ENCODE measurements around the gene ENO3. TPM values are rescaled to one million over a fixed set of nuclear protein-coding genes. Genes with fewer than 3 reads are reported as not detected.
A peak's percentile ranks its signal among the peaks of the same experiment; 100 is the strongest.
"Not testable (repeated sequence)": the region's sequence is repeated elsewhere in the genome, so short reads cannot be mapped to it uniquely, and the experiment has no call there.

Gene ENO3
- 1 to 10 TPM; 4.9 to 7.3 TPM for total RNA-seq
- polyA plus RNA-seq (ENCODE audit: insufficient read length in 2 of 2) = 10 to 100 TPM in 1 of 2 donors, 1 to 10 TPM in 1; 8.1 to 17.1 TPM
- long read RNA-seq, donor 1, partial matches to known transcripts = 0 of 2 reads
- long read RNA-seq, donor 1, other reads (novel, unspliced or antisense) = 0 of 2 reads
- long read RNA-seq, donor 2, partial matches to known transcripts = 428 of 442 reads
- long read RNA-seq, donor 2, other reads (novel, unspliced or antisense) = 13 of 442 reads
- long read RNA-seq, donor 3, partial matches to known transcripts = 0 of 3 reads
- long read RNA-seq, donor 3, other reads (novel, unspliced or antisense) = 0 of 3 reads
- long read RNA-seq, donor 4, transcript ENO3-216 (3 exons, 726 nt) = major isoform, 11 of 14 reads
- long read RNA-seq, donor 4, partial matches to known transcripts = 0 of 14 reads
- long read RNA-seq, donor 4, other reads (novel, unspliced or antisense) = 0 of 14 reads

- Histone ChIP-seq H3K4me3 (ENCODE audit: low read depth, low read length) (peak within 1 kb of the TSS; percentile 38), H3K27me3 (ENCODE audit: control insufficient read depth, insufficient read depth, low read length) (peaks cover 10% of the 10 kb centered on the region), H3K4me1 (ENCODE audit: control insufficient read depth, insufficient read depth, low read length) (peaks cover 21% of the 10 kb centered on the region), H3K9me3 (ENCODE audit: control insufficient read depth, insufficient read depth, low read length) (no peaks in the 10 kb centered on the region), H3K27ac (ENCODE audit: low read depth, low read length) (peak within 1 kb of the TSS; percentile 69), H3K36me3 (ENCODE audit: control insufficient read depth, insufficient read depth, low read length) (peaks cover 1% of the 10 kb centered on the region)
- WGBS (ENCODE audit: insufficient coverage) = 48% methylated on average over 4 of the region's 7 CpGs
- no peak for DNase-seq (ENCODE audit: low read depth in 4 of 6, low spot score in 6 of 6)
Measured at GRCh38 chr17:4950746-4951204, at the start of gene ENO3. TSS of gene ENO3 (plus strand) at chr17:4951119. CDS start at chr17:4951830, 711 bp downstream.

GRCh38 chr17:4901648-4902344 is 49.1 kb upstream of the ENO3 start:
- Histone ChIP-seq H3K27me3 (ENCODE audit: control insufficient read depth, insufficient read depth, low read length) (peaks cover 41% of the 10 kb centered on the region), H3K4me1 (ENCODE audit: control insufficient read depth, insufficient read depth, low read length) (peaks cover 52% of the 10 kb centered on the region), H3K27ac (ENCODE audit: low read depth, low read length) (no peak overlapping the region), H3K9me3 (ENCODE audit: control insufficient read depth, insufficient read depth, low read length) (no peaks in the 10 kb centered on the region), H3K36me3 (ENCODE audit: control insufficient read depth, insufficient read depth, low read length) (peaks cover 42% of the 10 kb centered on the region), H3K4me3 (ENCODE audit: low read depth, low read length) (no peak overlapping the region)
- DNase-seq (ENCODE audit: low read depth in 4 of 6, low spot score in 6 of 6) = peak in 2 of 6 donors; percentile 39 to 41
- WGBS (ENCODE audit: insufficient coverage) = 48% methylated on average over 39 of the region's 48 CpGs

DNA sequence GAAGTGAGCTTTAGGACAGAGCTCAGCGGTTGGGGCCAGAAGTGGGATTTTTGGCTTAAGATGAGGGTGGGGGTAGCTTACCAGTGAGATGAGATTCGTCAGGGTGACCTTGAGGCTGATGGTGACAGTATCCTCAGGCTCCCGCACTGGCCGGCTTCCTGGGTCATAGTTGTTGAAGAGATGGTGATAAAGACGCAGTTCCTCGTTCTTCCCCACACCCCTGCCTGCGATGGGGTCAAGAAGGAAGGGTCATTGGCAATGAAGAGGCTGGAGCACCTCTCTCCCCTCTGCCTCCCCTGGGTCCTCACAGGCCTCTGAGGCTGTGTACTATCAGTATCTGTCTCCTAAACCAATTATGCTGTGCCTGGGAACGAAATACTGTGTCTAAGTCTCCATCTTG is 48.4 kb upstream of the ENO3 start:
- peaks cover 34% of the 10 kb centered on the region for H3K36me3 ChIP-seq (ENCODE audit: control insufficient read depth, insufficient read depth, low read length)
- no peak overlapping the region for H3K27ac ChIP-seq (ENCODE audit: low read depth, low read length)
- no peak for DNase-seq (ENCODE audit: low read depth in 4 of 6, low spot score in 6 of 6)
- no peaks in the 10 kb centered on the region for H3K9me3 ChIP-seq (ENCODE audit: control insufficient read depth, insufficient read depth, low read length)
- no peak overlapping the region for H3K4me3 ChIP-seq (ENCODE audit: low read depth, low read length)
- H3K4me1 ChIP-seq (ENCODE audit: control insufficient read depth, insufficient read depth, low read length) = peaks cover 52% of the 10 kb centered on the region
- 76% methylated on average over 4 of the region's 8 CpGs for WGBS (ENCODE audit: insufficient coverage)
- H3K27me3 ChIP-seq (ENCODE audit: control insufficient read depth, insufficient read depth, low read length) = peaks cover 41% of the 10 kb centered on the region

GRCh38 chr17:4903051-4903818 is 47.7 kb upstream of the ENO3 start, which contains the start of gene CHRNE:
TSS of gene CHRNE (minus strand) at chr17:4903098. CDS start at chr17:4903063, 35 bp downstream.
- no peaks in the 10 kb centered on the region for H3K9me3 ChIP-seq (ENCODE audit: control insufficient read depth, insufficient read depth, low read length)
- H3K4me3 ChIP-seq (ENCODE audit: low read depth, low read length) = no peak within 1 kb of the TSS
- peaks cover 40% of the 10 kb centered on the region for H3K27me3 ChIP-seq (ENCODE audit: control insufficient read depth, insufficient read depth, low read length)
- 32% methylated on average over 7 of the region's 10 CpGs for WGBS (ENCODE audit: insufficient coverage)
- peak in 5 of 6 donors; percentile 64 to 96 (median 71) for DNase-seq (ENCODE audit: low read depth in 4 of 6, low spot score in 6 of 6)
- H3K27ac ChIP-seq (ENCODE audit: low read depth, low read length) = no peak within 1 kb of the TSS
- peaks cover 54% of the 10 kb centered on the region for H3K4me1 ChIP-seq (ENCODE audit: control insufficient read depth, insufficient read depth, low read length)
- peaks cover 28% of the 10 kb centered on the region for H3K36me3 ChIP-seq (ENCODE audit: control insufficient read depth, insufficient read depth, low read length)

- not testable (repeated sequence) for H3K36me3 ChIP-seq (ENCODE audit: control insufficient read depth, insufficient read depth, low read length); H3K4me3 ChIP-seq (ENCODE audit: low read depth, low read length); H3K27ac ChIP-seq (ENCODE audit: low read depth, low read length); H3K9me3 ChIP-seq (ENCODE audit: control insufficient read depth, insufficient read depth, low read length); H3K27me3 ChIP-seq (ENCODE audit: control insufficient read depth, insufficient read depth, low read length); DNase-seq (ENCODE audit: low read depth in 4 of 6, low spot score in 6 of 6)
- H3K4me1 ChIP-seq (ENCODE audit: control insufficient read depth, insufficient read depth, low read length) = peaks cover 34% of the 10 kb centered on the region
Measured at GRCh38 chr17:4906642-4907041, 44.3 kb upstream of the ENO3 start.

- Histone ChIP-seq H3K27me3 (ENCODE audit: control insufficient read depth, insufficient read depth, low read length) (peaks cover 2% of the 10 kb centered on the region), H3K4me3 (ENCODE audit: low read depth, low read length) (no peak overlapping the region), H3K4me1 (ENCODE audit: control insufficient read depth, insufficient read depth, low read length) (peaks cover 18% of the 10 kb centered on the region), H3K36me3 (ENCODE audit: control insufficient read depth, insufficient read depth, low read length) (no peaks in the 10 kb centered on the region), H3K9me3 (ENCODE audit: control insufficient read depth, insufficient read depth, low read length) (no peaks in the 10 kb centered on the region), H3K27ac (ENCODE audit: low read depth, low read length) (no peak overlapping the region)
- peak in 2 of 6 donors; percentile 27 to 36 for DNase-seq (ENCODE audit: low read depth in 4 of 6, low spot score in 6 of 6)
- 31% methylated on average over 9 of the region's 10 CpGs for WGBS (ENCODE audit: insufficient coverage)
Measured at GRCh38 chr17:4908301-4908700, 42.6 kb upstream of the ENO3 start.

- Histone ChIP-seq H3K4me3 (ENCODE audit: low read depth, low read length) (no peak overlapping the region), H3K27me3 (ENCODE audit: control insufficient read depth, insufficient read depth, low read length) (peaks cover 2% of the 10 kb centered on the region), H3K27ac (ENCODE audit: low read depth, low read length) (peak overlapping the region; percentile 16), H3K9me3 (ENCODE audit: control insufficient read depth, insufficient read depth, low read length) (no peaks in the 10 kb centered on the region), H3K36me3 (ENCODE audit: control insufficient read depth, insufficient read depth, low read length) (no peaks in the 10 kb centered on the region), H3K4me1 (ENCODE audit: control insufficient read depth, insufficient read depth, low read length) (peaks cover 16% of the 10 kb centered on the region)
- 29% methylated on average over 12 of the region's 20 CpGs for WGBS (ENCODE audit: insufficient coverage)
- DNase-seq (ENCODE audit: low read depth in 4 of 6, low spot score in 6 of 6) = peak in 4 of 6 donors; percentile 40 to 86 (median 69)
Measured at GRCh38 chr17:4908711-4909496, 42.0 kb upstream of the ENO3 start.

DNA sequence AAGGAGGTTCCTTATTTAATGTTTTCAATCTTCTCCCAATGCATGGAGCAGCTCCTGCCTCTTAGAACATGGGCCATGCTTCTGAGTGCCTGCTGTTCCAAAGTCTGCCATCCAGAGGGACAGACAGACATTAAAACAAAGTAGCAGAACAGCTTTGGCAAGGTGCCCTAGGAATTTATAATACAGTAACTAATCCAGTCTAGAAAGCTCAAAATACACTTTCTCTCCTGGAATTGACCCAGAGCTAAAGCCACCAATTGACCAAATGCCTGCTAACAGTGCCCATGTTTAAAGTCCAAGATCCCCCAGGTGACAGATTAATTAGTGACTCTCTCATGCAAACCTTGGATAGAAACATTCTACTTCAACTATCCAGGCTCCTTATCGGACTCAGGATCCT is 36.9 kb upstream of the ENO3 start:
- Histone ChIP-seq H3K36me3 (ENCODE audit: control insufficient read depth, insufficient read depth, low read length) (no peaks in the 10 kb centered on the region), H3K4me3 (ENCODE audit: low read depth, low read length) (no peak overlapping the region), H3K27me3 (ENCODE audit: control insufficient read depth, insufficient read depth, low read length) (no peaks in the 10 kb centered on the region), H3K4me1 (ENCODE audit: control insufficient read depth, insufficient read depth, low read length) (peaks cover 8% of the 10 kb centered on the region), H3K9me3 (ENCODE audit: control insufficient read depth, insufficient read depth, low read length) (no peaks in the 10 kb centered on the region), H3K27ac (ENCODE audit: low read depth, low read length) (no peak overlapping the region)
- WGBS (ENCODE audit: insufficient coverage) = no CpG with 5 or more reads among the region's 1 CpG
- no peak for DNase-seq (ENCODE audit: low read depth in 4 of 6, low spot score in 6 of 6)

GRCh38 chr17:4914551-4914950 is 36.4 kb upstream of the ENO3 start:
- not testable (repeated sequence) for H3K36me3 ChIP-seq (ENCODE audit: control insufficient read depth, insufficient read depth, low read length); H3K27me3 ChIP-seq (ENCODE audit: control insufficient read depth, insufficient read depth, low read length); H3K4me1 ChIP-seq (ENCODE audit: control insufficient read depth, insufficient read depth, low read length); H3K4me3 ChIP-seq (ENCODE audit: low read depth, low read length); H3K9me3 ChIP-seq (ENCODE audit: control insufficient read depth, insufficient read depth, low read length); DNase-seq (ENCODE audit: low read depth in 4 of 6, low spot score in 6 of 6); H3K27ac ChIP-seq (ENCODE audit: low read depth, low read length)
- WGBS (ENCODE audit: insufficient coverage) = 97% methylated on average over 3 of the region's 4 CpGs

All from spinal cord (tissue), 10 donors.